ENCODE results near the gene SMARCD3.
A peak's percentile ranks its signal among the peaks of the same experiment; 100 is the strongest.

Gene SMARCD3

GRCh38 chr7:151276666-151277590, 28.4 kb upstream of the SMARCD3 start:
- peak; percentile 46 for DNase-seq (ENCODE audit: low read depth, low spot score)
- TF ChIP-seq ZNF274 (IDR thresholded peaks at IDR 0.05; ENCODE audit: low read depth, low read length) = no peak
- no peak for TF ChIP-seq YY1 (IDR thresholded peaks at IDR 0.05; ENCODE audit: insufficient read depth, insufficient read length)
- TF ChIP-seq SUZ12 (IDR thresholded peaks at IDR 0.05; ENCODE audit: extremely low read depth, insufficient read depth, insufficient read length) = no peak
- Histone ChIP-seq H3K4me1 (ENCODE audit: insufficient read depth, insufficient read length) (peaks cover 11% of the 10 kb centered on the region), H3K9ac (ENCODE audit: insufficient read length, low read depth) (peak overlapping the region; percentile 36), H3K27me3 (ENCODE audit: insufficient read depth, insufficient read length) (peaks cover 37% of the 10 kb centered on the region), H3K9me3 (ENCODE audit: insufficient read depth, low read length) (no peaks in the 10 kb centered on the region), H3K36me3 (ENCODE audit: insufficient read depth, insufficient read length, low read length) (no peaks in the 10 kb centered on the region), H3K4me3 (ENCODE audit: insufficient read length, low read depth) (peak overlapping the region; percentile 39)

DNA sequence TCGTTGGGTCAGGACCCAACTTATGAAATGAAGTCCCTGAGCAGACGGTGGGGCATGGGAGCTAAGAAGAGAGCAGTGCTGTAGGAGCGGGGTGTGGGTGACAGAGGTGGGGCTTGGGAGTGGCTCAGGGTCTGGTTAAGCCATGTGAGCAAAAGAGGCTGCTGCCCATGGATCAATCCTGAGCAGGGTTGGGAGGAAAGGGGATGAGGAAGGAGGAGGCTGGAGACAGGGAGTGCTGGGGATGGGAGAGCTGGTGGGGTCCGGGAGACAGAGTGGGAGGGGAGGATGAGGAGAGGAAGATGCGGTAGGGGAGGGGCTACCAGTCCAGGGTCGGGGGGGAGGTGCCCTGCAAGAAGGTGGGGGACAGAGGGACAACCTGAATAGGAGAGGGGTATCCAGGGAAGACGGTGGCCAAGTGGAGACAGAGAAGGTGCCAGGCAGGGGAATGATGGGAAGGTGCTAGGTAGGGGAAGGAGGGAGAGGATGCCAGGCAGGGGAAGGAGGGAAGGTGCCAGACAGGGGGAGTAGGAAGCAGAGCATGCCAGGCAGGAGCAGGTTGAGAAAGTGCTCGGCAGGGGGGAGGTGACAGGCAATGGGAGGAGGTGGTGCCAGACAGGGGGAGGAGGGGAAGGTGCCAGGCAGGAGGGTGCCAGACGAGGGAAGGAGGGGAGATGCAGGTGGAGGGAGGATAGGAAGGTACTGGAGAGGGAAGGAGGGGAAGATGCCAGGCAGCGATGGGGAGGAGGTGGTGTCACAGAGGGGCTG, 27.5 kb upstream of the SMARCD3 start:
- peaks cover 37% of the 10 kb centered on the region for H3K27me3 ChIP-seq (ENCODE audit: insufficient read depth, insufficient read length)
- no peak overlapping the region for H3K4me3 ChIP-seq (ENCODE audit: insufficient read length, low read depth)
- no peaks in the 10 kb centered on the region for H3K9me3 ChIP-seq (ENCODE audit: insufficient read depth, low read length)
- DNase-seq (ENCODE audit: low read depth, low spot score) = no peak
- no peaks in the 10 kb centered on the region for H3K36me3 ChIP-seq (ENCODE audit: insufficient read depth, insufficient read length, low read length)
- no peak overlapping the region for H3K9ac ChIP-seq (ENCODE audit: insufficient read length, low read depth)
- peaks cover 11% of the 10 kb centered on the region for H3K4me1 ChIP-seq (ENCODE audit: insufficient read depth, insufficient read length)
- no peak for TF ChIP-seq SUZ12 (IDR thresholded peaks at IDR 0.05; ENCODE audit: extremely low read depth, insufficient read depth, insufficient read length)
- no peak for TF ChIP-seq YY1 (IDR thresholded peaks at IDR 0.05; ENCODE audit: insufficient read depth, insufficient read length)
- no peak for TF ChIP-seq ZNF274 (IDR thresholded peaks at IDR 0.05; ENCODE audit: low read depth, low read length)

DNA sequence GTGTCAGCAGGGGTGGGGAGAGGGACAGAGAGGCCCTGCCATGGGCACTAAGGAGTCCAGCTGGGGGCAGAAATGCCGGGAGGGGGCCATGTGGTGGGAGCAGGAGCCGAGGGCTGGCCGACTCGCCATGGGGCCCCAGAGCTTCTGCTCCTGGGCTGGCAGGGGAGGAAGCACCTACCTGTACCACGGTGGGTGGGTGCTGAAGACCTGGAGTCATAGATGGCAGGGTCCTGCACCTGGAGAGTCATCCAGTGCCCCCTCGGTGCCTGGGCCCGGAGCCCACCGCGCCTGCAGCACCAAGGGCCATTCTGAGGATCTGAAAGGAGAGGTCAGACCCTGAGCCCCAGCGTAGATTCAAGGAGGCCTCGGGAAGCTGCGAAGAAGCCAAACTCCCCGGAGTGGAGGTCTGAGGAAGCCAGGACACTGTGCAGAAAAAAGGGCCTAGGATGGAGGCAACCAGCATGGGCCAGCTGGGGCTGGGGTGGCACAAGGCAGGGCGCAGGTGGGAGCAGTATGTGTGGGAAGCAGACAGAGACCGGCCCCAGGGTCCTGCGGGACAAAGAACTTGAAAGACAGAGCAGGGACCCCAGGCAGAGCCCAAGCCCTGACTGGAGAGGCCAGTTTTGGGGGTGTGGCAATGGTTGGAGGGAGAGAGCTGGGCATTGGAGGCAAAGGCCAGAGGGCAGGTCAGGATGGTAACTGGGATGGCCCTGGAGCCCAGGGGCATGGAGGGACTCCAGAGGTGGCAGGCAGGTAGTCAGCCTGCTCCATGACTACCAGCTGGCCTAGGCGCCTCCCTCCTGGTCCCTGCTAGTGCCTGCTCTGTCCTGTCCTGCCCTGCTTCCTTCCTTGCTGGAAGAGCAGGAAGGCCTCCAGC, 26.7 kb upstream of the SMARCD3 start:
- no peak overlapping the region for H3K9ac ChIP-seq (ENCODE audit: insufficient read length, low read depth)
- peaks cover 11% of the 10 kb centered on the region for H3K4me1 ChIP-seq (ENCODE audit: insufficient read depth, insufficient read length)
- no peaks in the 10 kb centered on the region for H3K36me3 ChIP-seq (ENCODE audit: insufficient read depth, insufficient read length, low read length)
- no peaks in the 10 kb centered on the region for H3K9me3 ChIP-seq (ENCODE audit: insufficient read depth, low read length)
- H3K4me3 ChIP-seq (ENCODE audit: insufficient read length, low read depth) = no peak overlapping the region
- DNase-seq (ENCODE audit: low read depth, low spot score) = no peak
- TF ChIP-seq SUZ12 (IDR thresholded peaks at IDR 0.05; ENCODE audit: extremely low read depth, insufficient read depth, insufficient read length) (no peak), ZNF274 (IDR thresholded peaks at IDR 0.05; ENCODE audit: low read depth, low read length) (no peak), YY1 (IDR thresholded peaks at IDR 0.05; ENCODE audit: insufficient read depth, insufficient read length) (no peak)
- peaks cover 36% of the 10 kb centered on the region for H3K27me3 ChIP-seq (ENCODE audit: insufficient read depth, insufficient read length)

GRCh38 chr7:151274396-151274795, 25.9 kb upstream of the SMARCD3 start:
- no peak for TF ChIP-seq SUZ12 (IDR thresholded peaks at IDR 0.05; ENCODE audit: extremely low read depth, insufficient read depth, insufficient read length)
- TF ChIP-seq ZNF274 (IDR thresholded peaks at IDR 0.05; ENCODE audit: low read depth, low read length) = no peak
- no peak for TF ChIP-seq YY1 (IDR thresholded peaks at IDR 0.05; ENCODE audit: insufficient read depth, insufficient read length)
- peaks cover 28% of the 10 kb centered on the region for H3K27me3 ChIP-seq (ENCODE audit: insufficient read depth, insufficient read length)
- peaks cover 11% of the 10 kb centered on the region for H3K4me1 ChIP-seq (ENCODE audit: insufficient read depth, insufficient read length)
- H3K9ac ChIP-seq (ENCODE audit: insufficient read length, low read depth) = no peak overlapping the region
- H3K36me3 ChIP-seq (ENCODE audit: insufficient read depth, insufficient read length, low read length) = no peaks in the 10 kb centered on the region
- H3K4me3 ChIP-seq (ENCODE audit: insufficient read length, low read depth) = no peak overlapping the region
- no peaks in the 10 kb centered on the region for H3K9me3 ChIP-seq (ENCODE audit: insufficient read depth, low read length)
- no peak for DNase-seq (ENCODE audit: low read depth, low spot score)

DNA sequence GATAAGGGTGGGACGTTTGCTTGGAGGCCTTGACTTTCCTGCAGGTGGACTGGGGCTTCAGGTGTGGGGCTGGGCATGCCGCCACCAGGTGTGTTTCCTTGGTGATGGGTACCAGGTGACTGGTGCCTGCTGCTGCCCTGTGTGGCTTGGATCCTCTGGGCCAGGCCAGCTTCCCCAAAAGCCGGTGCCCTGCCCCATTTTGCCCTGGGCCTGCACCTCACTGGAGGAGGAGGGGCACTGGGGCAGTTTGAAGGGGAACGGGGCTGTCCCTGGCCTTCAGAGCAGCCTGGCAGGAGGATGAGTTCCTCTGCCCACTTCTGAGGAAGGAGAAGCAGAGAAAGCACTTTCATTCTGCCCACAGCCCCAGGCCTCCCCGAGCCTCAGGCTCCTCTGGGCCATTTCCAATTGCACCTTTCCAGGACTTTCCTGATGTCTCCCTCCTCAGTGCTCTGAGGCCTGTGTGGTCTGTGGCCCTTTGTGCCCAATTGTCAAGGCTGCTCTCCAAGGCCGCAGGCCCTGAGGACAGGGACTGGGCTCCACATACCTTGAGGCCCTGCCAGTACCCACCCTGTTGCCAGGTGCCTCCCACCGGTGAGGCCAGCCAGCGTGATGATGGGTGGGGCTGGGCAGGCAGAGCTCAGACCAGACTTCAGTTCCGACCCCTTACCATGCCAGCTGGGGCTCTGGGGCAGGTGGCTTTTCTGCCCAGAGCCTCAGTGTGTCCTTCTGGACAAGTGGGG, 25.3 kb upstream of the SMARCD3 start:
- Histone ChIP-seq H3K27me3 (ENCODE audit: insufficient read depth, insufficient read length) (peaks cover 25% of the 10 kb centered on the region), H3K4me1 (ENCODE audit: insufficient read depth, insufficient read length) (peaks cover 11% of the 10 kb centered on the region), H3K9me3 (ENCODE audit: insufficient read depth, low read length) (no peaks in the 10 kb centered on the region), H3K36me3 (ENCODE audit: insufficient read depth, insufficient read length, low read length) (no peaks in the 10 kb centered on the region), H3K4me3 (ENCODE audit: insufficient read length, low read depth) (no peak overlapping the region), H3K9ac (ENCODE audit: insufficient read length, low read depth) (no peak overlapping the region)
- DNase-seq (ENCODE audit: low read depth, low spot score) = no peak
- TF ChIP-seq SUZ12 (IDR thresholded peaks at IDR 0.05; ENCODE audit: extremely low read depth, insufficient read depth, insufficient read length) = no peak
- TF ChIP-seq YY1 (IDR thresholded peaks at IDR 0.05; ENCODE audit: insufficient read depth, insufficient read length) = no peak
- no peak for TF ChIP-seq ZNF274 (IDR thresholded peaks at IDR 0.05; ENCODE audit: low read depth, low read length)

- no peaks in the 10 kb centered on the region for H3K36me3 ChIP-seq (ENCODE audit: insufficient read depth, insufficient read length, low read length)
- H3K9ac ChIP-seq (ENCODE audit: insufficient read length, low read depth) = no peak overlapping the region
- DNase-seq (ENCODE audit: low read depth, low spot score) = no peak
- peaks cover 18% of the 10 kb centered on the region for H3K27me3 ChIP-seq (ENCODE audit: insufficient read depth, insufficient read length)
- no peaks in the 10 kb centered on the region for H3K9me3 ChIP-seq (ENCODE audit: insufficient read depth, low read length)
- H3K4me1 ChIP-seq (ENCODE audit: insufficient read depth, insufficient read length) = peaks cover 11% of the 10 kb centered on the region
- TF ChIP-seq ZNF274 (IDR thresholded peaks at IDR 0.05; ENCODE audit: low read depth, low read length) (no peak), YY1 (IDR thresholded peaks at IDR 0.05; ENCODE audit: insufficient read depth, insufficient read length) (no peak), SUZ12 (IDR thresholded peaks at IDR 0.05; ENCODE audit: extremely low read depth, insufficient read depth, insufficient read length) (no peak)
- no peak overlapping the region for H3K4me3 ChIP-seq (ENCODE audit: insufficient read length, low read depth)
These were observed 24.4 kb upstream of the SMARCD3 start for GRCh38 chr7:151272877-151273276.
